Measurements from ENCODE around the gene PTPN21.

DNA sequence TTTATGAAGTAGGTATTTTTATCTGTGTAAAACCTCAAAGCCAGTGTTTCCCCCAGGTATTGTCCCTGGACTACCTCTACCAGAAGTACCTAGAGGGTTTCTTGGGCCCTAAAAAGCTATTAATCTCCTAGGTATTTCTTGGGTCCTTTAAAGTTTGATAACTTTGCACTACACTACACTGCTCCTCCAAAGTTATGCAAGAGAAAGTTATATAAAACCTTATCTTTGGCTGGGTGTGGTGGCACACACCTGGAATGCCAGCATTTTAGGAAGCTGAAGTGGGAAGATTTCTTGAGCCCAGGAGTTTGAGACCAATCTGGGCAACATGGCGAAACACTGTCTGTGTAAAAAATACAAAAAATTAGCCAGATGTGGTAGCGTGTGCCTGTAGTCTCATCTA, 34.9 kb downstream of the PTPN21 start:
- TF ChIP-seq POLR2A (IDR thresholded peaks at IDR 0.05; ENCODE audit: low read depth, low read length) = no peak
- TF ChIP-seq POLR2AphosphoS5 (IDR thresholded peaks at IDR 0.05; ENCODE audit: low read depth, low read length) = no peak
